Lower leg skin (tissue), 3 donors: ENCODE data around the gene ZNF778.

Experiments
- CTCF ChIP-seq, 3 donors: fragments of 450-650 bp; IDR thresholded peaks; one replicate each; pipeline ENCODE4 v1.5.1; 2016; ENCODE audit warnings: antibody characterized with exemption in 3 of 3, mild to moderate bottlenecking in 3 of 3, moderate library complexity in 2 of 3
- POLR2A ChIP-seq, 2 donors: fragments of 450-650 bp; IDR thresholded peaks; one replicate each; pipeline ENCODE4 v1.6.1; 2016 to 2017; ENCODE audit warnings: antibody characterized with exemption in 2 of 2, mild to moderate bottlenecking in 1 of 2, moderate library complexity in 1 of 2

- no peak for TF ChIP-seq CTCF (IDR thresholded peaks at IDR 0.05)
- no peak for TF ChIP-seq POLR2A (IDR thresholded peaks at IDR 0.05)
These were observed 51.7 kb downstream of the ZNF778 start for GRCh38 chr16:89268987-89269735.
